ENCODE results near the gene HOXC9.
A peak's percentile ranks its signal among the peaks of the same experiment; 100 is the strongest.

HOXC9 gene

GRCh38 chr12:54016051-54016450, 16.1 kb downstream of the HOXC9 start:
- 0 out of 2 replicates have a peak, but pooled peaks cover 3% of the 10 kb centered on the region for H3K79me2 ChIP-seq (ENCODE audit: insufficient read depth, low read length)
- H3K4me3 ChIP-seq (ENCODE audit: low read depth in 1 of 2, low read length in 2 of 2) = no peak overlapping the region
- H3K27ac ChIP-seq (ENCODE audit: low read length) = no peak overlapping the region

GRCh38 chr12:54016478-54016964, 16.6 kb downstream of the HOXC9 start:
- no peak for DNase-seq
- Histone ChIP-seq H3K9ac (ENCODE audit: low read depth, low read length) (no peak overlapping the region; the same call in 1 of the 2 replicates), H3K27ac (ENCODE audit: low read length) (no peak overlapping the region), H3K9me3 (ENCODE audit: insufficient read depth, low read length, severe bottlenecking) (no peaks in the 10 kb centered on the region), H3K36me3 (ENCODE audit: insufficient read depth, low read length) (no peaks in the 10 kb centered on the region), H3K79me2 (ENCODE audit: insufficient read depth, low read length) (0 out of 2 replicates have a peak, but pooled peaks cover 3% of the 10 kb centered on the region), H3K27me3 (ENCODE audit: insufficient read depth, low read length, poor library complexity) (peaks cover 42% of the 10 kb centered on the region), H4K20me1 (ENCODE audit: insufficient read depth, low read length) (no peaks in the 10 kb centered on the region), H3K4me1 (ENCODE audit: insufficient read depth, low read length) (peaks cover 17% of the 10 kb centered on the region), H3K4me3 (ENCODE audit: low read depth in 1 of 2, low read length in 2 of 2) (peak overlapping the region in 1 of 2 experiments; percentile 63; a peak in 1 of 4 replicates), H3K4me2 (ENCODE audit: insufficient read depth, low read length) (peak overlapping the region; percentile 73; the same call in 1 of the 2 replicates), H2AFZ (ENCODE audit: low read depth, low read length) (no peak overlapping the region)
- TF ChIP-seq EZH2 (IDR thresholded peaks at IDR 0.05; ENCODE audit: borderline replicate concordance, low read depth, low read length, severe bottlenecking) (no peak), CTCF (IDR thresholded peaks at IDR 0.05; ENCODE audit: borderline replicate concordance, extremely low read depth, low read length, poor library complexity, severe bottlenecking) (no peak)
- no peak for ATAC-seq (ENCODE audit: insufficient read depth, low read depth)

More at GRCh38 chr12:54016051-54016450, 16.1 kb downstream of the HOXC9 start:
- H3K36me3 ChIP-seq (ENCODE audit: insufficient read depth, low read length) = no peaks in the 10 kb centered on the region
- H3K9me3 ChIP-seq (ENCODE audit: insufficient read depth, low read length, severe bottlenecking) = no peaks in the 10 kb centered on the region
- no peak overlapping the region for H2AFZ ChIP-seq (ENCODE audit: low read depth, low read length)
- no peak overlapping the region for H3K9ac ChIP-seq (ENCODE audit: low read depth, low read length)
- no peak overlapping the region for H3K4me2 ChIP-seq (ENCODE audit: insufficient read depth, low read length)
- peaks cover 17% of the 10 kb centered on the region for H3K4me1 ChIP-seq (ENCODE audit: insufficient read depth, low read length)
- H3K27me3 ChIP-seq (ENCODE audit: insufficient read depth, low read length, poor library complexity) = peaks cover 46% of the 10 kb centered on the region
- ATAC-seq (ENCODE audit: insufficient read depth, low read depth) = no peak
- TF ChIP-seq CTCF (IDR thresholded peaks at IDR 0.05; ENCODE audit: borderline replicate concordance, extremely low read depth, low read length, poor library complexity, severe bottlenecking) (no peak), EZH2 (IDR thresholded peaks at IDR 0.05; ENCODE audit: borderline replicate concordance, low read depth, low read length, severe bottlenecking) (no peak)
- H4K20me1 ChIP-seq (ENCODE audit: insufficient read depth, low read length) = no peaks in the 10 kb centered on the region
- no peak for DNase-seq

- peak overlapping the region; percentile 28 to 63; a peak in 3 of 4 replicates for H3K4me3 ChIP-seq (ENCODE audit: low read depth in 1 of 2, low read length in 2 of 2)
- peak; percentile 46 for ATAC-seq (ENCODE audit: insufficient read depth, low read depth)
- H2AFZ ChIP-seq (ENCODE audit: low read depth, low read length) = peak overlapping the region; percentile 83
- 0 out of 2 replicates have a peak, but pooled peaks cover 3% of the 10 kb centered on the region for H3K79me2 ChIP-seq (ENCODE audit: insufficient read depth, low read length)
- TF ChIP-seq CTCF (IDR thresholded peaks at IDR 0.05; ENCODE audit: borderline replicate concordance, extremely low read depth, low read length, poor library complexity, severe bottlenecking) (peak; percentile 16), EZH2 (IDR thresholded peaks at IDR 0.05; ENCODE audit: borderline replicate concordance, low read depth, low read length, severe bottlenecking) (no peak)
- peaks cover 17% of the 10 kb centered on the region for H3K4me1 ChIP-seq (ENCODE audit: insufficient read depth, low read length)
- peak overlapping the region; percentile 87 for H3K9ac ChIP-seq (ENCODE audit: low read depth, low read length)
- peaks cover 43% of the 10 kb centered on the region for H3K27me3 ChIP-seq (ENCODE audit: insufficient read depth, low read length, poor library complexity)
- H3K27ac ChIP-seq (ENCODE audit: low read length) = peak overlapping the region; percentile 68
- no peak for DNase-seq
- H3K36me3 ChIP-seq (ENCODE audit: insufficient read depth, low read length) = no peaks in the 10 kb centered on the region
- H3K4me2 ChIP-seq (ENCODE audit: insufficient read depth, low read length) = peak overlapping the region; percentile 73
- H3K9me3 ChIP-seq (ENCODE audit: insufficient read depth, low read length, severe bottlenecking) = no peaks in the 10 kb centered on the region
- H4K20me1 ChIP-seq (ENCODE audit: insufficient read depth, low read length) = no peaks in the 10 kb centered on the region
Measured at GRCh38 chr12:54017027-54017788, 17.2 kb downstream of the HOXC9 start.
